Left kidney (tissue), 2 donors: ENCODE measurements around the gene OPN1MW3. TPM values are rescaled to one million over a fixed set of nuclear protein-coding genes. Genes with fewer than 3 reads are reported as not detected.
A peak's percentile ranks its signal among the peaks of the same experiment; 100 is the strongest.
"Not testable (repeated sequence)": the region's sequence is repeated elsewhere in the genome, so short reads cannot be mapped to it uniquely, and the experiment has no call there.

Experiments used
- DNase-seq: peaks from one replicate; pipeline ENCODE4 v3.0.0-alpha.2; 2013
- polyA plus RNA-seq: library from polyadenylated mRNA; unstranded; fragments of 120-200 nt; gene quantifications from one replicate; pipeline ENCODE4 v1.2.1, GENCODE V29; 2013; ENCODE audit not compliant: insufficient read length

The OPN1MW3 gene
- polyA plus RNA-seq, 1 donor, result not detected

DNA sequence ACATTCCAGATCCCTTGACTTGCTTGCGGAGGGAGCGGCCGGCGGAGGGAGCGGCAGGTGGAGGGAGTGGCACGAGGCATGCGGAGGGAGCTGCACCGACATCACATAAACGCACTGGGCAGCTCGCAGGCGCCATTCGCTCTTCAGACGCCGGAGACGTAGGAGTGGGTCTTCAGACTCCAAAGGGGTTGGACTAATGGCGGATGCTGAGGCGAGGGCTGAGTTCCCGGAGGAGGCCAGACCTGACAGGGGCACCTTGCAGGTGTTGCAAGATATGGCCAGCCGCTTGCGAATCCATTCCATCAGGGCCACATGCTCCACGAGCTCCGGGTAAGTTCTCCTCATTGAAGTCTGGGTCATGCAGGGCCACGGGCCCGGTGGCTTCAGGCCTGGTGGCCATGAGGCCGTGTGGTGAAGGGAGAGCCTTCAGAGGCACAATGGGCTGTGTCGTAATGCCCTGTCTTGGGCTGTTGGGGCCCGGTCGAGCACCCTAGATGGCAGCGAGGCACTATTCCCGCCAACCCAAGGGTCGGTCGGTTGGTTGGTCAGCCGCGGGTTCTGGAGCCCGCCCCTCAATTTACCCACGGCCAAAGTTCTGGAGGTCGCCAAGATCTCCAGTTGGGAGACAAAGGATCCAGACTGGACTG lies 38.4 kb downstream of the OPN1MW3 start, which contains the start of gene TKTL1:
Gene TKTL1 (plus strand): TSS at position 132 of the 647 bp plus-strand sequence. CDS start 65 bp downstream, at position 197.
- no peak for DNase-seq

DNA sequence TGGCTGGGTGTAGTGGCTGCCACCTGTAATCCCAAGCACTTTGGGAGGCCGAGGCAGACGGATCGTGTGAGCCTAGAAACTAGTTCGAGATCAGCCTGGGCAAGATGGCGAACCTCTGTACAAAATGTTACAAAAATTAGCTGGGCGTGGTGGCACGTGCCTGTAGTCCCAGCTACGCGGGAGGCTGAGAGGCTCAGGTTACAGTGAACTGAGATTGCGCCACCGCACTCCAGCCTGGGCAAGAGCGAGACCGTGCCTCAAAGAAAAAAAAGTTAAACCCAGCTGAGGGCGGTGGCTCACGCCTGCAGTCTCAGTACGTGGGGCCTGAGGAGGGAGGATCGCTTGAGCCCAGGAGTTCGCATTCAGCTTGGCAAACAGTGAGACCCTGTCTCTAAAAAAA lies 39.3 kb downstream of the OPN1MW3 start:
- DNase-seq, result no peak

DNA sequence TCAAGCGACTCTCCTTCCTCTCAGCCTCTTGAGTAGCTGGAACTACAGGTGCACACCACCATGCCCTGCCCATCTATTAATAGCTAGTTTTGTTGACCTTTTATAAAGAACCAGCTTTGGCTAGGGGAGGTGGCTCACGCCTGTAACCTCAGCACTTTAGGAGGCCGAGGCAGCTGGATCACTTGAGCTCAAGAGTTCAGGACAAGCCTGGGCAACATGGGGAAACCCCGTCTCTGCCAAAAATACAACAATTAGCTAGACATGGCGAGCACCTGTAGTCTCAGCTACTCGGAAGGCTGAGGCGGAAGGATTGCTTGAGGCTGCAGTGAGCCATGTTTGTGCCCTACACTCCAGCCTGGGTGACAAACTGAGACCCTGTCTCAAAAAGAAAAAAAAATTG lies 40.9 kb downstream of the OPN1MW3 start:
- DNase-seq, result no peak

DNA sequence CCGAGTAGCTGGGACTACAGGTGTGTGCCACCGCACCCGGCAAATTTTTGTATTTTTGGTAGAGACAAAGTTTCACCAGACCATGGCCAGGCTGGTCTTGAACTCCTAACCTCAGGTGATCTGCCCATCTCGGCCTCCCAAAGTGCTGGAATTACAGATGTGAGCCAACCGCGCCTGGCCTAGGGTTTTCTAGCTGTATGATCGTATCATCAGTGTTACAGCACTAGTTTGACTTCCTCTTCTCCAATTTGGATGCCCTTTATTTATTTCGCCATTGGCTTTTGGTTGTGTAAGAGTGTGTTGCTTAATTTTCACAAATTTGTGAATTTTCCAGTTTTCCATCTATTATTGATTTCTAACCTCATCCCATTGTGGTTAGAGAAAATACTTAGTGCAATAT lies 43.4 kb downstream of the OPN1MW3 start:
- no peak for DNase-seq

DNA sequence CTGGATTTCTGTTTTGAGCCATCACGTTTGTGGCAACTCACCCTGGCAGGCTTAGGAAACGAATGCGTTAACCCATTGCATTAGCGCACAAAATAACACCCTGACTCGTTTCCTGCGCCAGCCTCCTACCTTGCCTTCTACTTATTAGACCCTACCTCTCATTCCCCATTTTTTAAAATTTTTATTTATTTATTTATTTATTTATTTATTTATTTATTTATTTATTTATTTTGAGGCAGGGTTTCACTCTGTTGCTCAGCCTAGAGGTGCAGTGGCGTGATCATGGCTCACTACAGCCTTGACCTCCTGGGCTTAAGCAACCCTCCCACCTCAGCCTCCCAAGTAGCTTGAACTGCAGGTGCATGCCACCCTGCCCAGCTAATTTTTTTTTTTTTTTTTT lies 45.6 kb downstream of the OPN1MW3 start:
- not testable (repeated sequence) for DNase-seq

DNA sequence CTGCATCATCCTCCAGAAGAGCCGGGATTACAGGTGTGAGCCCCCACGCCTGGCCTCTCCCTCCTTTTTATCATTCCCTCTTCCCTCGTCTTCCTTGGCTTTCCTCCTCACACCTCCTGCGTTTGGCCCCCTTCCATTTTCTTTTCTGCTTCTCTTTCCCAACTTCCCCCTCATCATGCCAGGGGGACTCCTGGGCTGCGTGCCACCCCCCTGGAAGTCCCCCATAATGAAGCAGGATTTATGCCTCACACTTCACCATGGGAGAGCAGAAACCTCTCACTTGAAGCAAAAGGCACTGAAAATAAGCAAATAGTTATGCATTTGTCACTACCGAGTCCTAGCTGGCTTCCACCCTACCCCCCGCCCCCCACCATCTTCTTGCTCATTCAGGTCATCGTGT lies 46.1 kb downstream of the OPN1MW3 start:
- DNase-seq, result no peak

DNA sequence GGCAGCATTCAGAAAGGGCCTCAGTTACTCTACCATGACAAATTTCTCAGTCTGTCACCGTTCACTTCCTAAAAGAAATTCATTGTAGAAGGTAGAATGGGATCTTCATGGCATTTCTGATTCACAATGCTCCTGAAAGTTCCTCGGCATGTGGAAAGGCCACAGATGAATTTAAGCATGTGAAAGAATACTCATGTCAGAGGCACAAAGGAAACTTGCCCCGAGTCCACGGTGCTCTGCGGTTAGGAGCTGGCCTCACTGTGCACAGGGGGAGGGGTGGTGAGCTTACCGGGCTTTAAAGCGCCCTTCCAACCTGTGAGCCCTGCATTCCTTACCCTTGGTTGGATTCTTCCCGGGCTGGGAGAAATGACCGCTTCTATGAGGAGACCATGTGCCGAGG lies 47.5 kb downstream of the OPN1MW3 start:
- DNase-seq, result no peak

DNA sequence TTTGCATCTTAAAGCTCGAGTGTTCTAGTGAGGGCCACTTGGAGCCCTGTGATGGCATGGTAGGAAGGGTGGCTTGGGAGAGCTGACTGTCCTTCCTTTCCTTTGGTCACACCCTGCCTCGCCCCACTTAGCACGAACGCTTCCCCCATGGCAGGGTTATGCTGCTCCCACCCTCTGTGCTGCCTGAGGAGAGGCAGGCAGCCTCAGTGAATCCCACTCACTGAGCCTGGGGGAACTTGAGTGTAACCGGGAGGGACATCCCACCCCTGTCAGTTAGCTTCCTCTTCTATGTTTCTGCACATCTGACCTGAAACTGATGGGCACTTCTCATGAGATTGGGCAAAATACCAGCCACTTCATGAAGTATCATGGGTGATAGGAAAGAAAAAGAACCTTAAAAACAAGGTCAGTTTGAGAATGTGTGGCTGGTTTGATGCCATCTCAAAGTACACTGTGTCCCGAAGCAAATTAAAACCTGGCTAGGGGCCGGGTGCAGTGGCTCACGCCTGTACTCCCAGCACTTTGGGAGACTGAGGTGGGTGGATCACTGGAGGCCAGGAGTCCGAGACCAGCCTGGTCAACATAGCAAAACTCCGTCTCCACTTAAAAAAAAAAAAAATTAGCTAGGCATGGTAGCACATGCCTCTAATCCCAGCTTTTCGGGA lies 48.3 kb downstream of the OPN1MW3 start:
- no peak for DNase-seq

DNA sequence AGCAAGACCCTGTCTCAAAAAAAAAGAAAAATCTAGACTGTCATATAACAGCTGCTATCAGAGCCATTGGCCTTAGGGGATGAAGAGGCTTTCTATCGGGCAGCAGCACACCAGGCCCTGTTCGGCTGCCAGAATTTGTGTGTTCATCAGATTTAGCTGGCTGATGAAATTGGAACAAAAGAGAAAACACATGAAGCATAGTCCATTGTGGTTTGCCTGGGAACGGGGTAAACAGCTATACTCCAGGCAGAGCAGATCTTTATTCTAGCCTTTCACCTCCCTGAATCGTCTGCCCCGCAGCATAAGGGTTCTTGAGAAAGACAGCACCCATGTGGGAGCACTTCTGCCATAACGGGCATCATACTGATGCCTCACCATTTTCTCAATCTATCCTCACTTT lies 49.8 kb downstream of the OPN1MW3 start:
- DNase-seq, result no peak

DNA sequence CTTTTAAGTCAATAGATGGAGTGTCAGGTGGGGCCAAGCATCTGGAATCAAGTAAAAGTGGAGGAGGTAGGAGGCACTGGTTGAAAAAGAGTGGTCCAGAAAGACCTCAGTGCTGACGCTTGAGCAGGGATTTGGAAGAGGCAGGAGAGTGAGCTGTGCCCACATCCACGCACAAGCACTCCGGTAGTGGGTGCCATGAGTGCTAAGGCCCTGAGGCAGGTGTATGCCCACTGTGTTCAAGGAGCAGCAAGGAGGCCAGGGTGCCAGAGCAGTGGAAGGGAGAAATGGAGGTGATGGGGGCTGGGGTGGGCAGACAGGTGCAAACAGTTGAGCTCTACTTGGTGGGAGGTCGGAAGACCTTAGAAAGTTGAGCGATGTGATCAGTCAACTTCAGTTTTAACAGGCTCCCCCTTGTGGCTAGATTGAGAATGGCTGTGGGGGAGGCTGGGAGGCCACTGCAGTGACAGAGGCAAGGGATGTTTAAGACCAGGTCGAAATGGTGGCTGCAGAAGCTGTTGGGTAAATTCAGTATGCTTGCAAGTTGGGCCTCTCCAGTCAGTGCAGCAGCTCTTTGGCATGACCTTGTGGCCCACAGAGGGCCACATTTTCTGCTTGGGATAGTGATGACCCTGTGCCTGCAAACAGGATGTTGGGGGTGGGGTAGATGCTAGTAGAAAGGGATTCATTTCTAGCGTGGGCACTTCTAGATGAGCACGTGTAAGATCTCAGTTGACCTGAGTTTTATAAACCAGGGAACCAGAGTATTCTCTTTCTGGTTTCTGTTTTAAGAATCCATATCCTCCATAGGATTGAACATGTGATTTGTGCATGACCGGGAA lies 50.9 kb downstream of the OPN1MW3 start:
- DNase-seq, result peak; percentile 28

DNA sequence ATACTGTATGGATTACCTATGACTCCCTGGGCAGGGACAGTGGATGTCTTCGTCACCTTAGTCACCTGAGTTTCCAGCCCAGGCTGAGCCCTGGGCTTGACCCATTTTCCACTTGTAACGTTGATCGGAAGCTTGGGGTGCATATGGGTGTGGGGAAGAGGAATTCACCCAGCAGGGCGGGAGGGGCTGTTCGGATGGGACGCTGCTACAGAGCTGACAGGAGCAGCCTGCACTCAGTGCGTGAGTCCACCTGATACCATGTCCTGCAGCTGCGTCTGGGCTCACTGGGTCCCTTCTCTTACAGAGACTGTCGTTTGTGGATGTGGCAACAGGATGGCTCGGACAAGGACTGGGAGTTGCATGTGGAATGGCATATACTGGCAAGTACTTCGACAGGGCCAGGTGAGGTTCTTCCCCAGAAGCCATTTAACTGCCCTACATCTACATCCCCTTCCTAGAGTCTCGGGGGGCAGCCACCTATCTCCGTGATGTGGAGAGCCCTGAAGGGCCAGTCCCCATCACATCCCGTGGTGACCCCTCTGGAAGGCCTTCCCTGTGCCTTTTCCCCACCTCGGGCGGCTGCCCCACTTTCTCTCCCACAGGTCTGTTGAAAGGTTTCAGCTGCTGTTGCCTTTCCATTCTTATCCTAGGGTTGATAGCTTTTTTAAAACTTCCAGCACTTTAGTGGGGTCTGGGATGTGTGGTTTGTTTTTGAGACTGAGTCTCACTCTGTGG lies 51.8 kb downstream of the OPN1MW3 start:
- no peak for DNase-seq

DNA sequence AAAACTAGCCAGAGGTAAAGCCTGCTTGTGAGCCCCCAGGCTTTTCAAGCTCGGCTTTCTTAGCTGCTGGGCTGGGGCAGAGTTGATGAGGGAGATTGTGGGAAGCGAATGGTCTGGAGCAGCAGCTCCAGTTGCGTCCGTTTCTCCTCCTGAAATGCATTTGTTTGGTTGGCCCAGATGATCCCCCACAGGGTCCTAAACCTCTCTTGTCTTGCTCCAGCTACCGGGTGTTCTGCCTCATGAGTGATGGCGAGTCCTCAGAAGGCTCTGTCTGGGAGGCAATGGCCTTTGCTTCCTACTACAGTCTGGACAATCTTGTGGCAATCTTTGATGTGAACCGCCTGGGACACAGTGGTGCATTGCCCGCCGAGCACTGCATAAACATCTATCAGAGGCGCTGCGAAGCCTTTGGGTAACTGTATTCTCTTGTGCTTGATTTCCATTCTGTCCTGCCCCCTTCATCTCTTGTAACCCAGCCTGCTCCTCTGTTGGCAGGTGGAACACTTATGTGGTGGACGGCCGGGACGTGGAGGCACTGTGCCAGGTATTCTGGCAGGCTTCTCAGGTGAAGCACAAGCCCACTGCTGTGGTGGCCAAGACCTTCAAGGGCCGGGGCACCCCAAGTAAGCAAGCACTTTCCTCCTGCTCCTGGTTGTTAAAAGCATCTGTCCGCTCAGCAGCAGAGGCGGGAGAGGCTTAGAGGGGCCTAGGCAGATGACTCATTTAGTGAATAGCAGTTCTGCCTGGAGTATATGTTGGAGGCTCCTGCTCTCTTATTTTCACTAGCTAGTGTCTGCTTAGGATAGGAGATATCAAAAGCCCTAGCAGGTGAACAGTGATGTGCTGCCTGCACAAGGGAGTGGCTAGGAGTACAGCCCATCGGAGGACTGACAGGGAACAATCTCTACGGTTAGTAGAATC lies 53.5 kb downstream of the OPN1MW3 start:
- DNase-seq, result no peak

DNA sequence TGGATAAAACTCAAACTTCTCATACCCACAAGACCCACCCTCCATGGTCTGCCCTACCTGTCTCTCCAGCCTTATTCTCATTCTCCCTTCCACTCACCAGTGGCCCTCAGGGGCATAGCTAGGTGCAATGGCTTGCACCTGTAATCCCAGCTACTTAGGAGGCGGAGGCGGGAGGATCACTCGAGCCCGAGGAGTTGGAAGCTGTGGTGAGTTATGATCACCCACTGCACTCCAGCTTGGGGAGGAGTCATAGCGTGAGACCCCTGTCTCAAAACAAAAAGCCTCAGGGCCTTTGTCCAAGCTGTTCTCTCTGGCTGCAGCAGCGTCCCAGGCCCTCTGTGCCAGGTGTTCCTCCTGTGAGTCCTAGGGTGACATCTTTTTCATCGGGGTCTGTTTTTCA lies 54.7 kb downstream of the OPN1MW3 start:
- no peak for DNase-seq

DNA sequence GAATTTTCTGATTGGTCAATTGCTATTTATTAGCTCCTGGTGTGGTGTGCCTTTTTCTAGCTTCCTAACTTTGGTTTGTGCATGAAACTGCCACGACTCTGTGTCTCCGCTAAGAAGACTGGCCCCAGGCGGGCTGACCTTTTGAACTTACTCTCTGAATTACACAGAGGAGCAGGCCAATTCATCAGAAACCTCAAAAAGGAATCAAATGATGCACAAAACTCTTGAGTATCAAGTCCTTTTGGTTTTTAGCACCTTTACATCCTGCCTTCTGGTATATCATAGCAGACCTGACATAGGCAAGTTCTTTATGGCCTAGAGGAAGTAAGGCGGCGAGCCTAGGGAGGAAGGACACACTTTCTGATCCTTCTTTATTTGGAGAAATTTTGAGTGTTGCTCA lies 55.8 kb downstream of the OPN1MW3 start:
- no peak for DNase-seq

DNA sequence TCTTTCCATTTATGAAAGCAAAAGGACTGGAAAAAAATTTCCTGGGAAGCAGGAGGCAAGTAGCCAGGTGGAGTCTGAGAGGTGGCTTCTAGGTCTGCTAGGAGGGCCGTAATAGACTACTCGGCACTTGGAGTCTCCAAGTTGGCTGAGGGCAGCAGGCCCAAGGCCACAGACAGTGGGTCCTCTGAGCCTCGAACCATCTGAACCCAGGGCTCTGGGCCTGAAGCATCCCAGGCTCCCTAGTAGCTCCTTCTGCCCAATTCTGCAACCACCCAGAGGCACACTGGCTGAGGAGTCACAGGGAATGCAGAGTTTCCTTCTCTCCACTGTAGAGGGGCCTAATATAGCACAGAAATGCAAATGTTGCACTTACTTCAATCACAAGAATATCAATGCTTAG lies 58.0 kb downstream of the OPN1MW3 start:
- DNase-seq, result no peak

DNA sequence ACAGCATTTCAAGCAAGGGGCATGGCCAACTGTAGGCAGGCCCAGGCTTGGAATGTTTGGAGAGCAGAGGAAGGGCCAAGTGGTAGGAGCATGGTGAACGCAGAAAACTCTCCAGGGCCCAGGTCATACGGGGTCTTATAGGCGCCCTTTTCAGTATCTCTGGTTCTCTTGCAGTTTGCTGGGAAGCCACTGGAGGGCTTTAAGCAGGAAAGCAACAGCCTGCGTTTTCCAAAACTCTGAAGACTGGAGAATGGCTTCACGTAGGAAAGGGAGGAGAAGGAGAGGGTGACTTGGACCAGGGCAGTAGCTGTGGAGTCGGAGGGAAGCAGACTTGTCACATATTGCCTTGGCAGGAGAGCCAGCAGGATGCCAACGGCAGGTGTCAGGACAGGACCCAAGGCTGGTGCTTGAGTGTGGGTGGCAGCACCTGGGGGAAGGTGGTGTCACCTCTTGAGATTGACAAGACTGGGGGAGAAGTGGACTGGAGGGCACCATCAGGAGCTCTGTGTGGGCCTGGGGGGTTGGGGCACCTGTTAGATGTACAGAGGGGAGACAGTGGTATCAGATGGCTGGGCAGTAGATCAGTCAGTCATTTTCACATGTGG lies 60.1 kb downstream of the OPN1MW3 start:
- no peak for DNase-seq

DNA sequence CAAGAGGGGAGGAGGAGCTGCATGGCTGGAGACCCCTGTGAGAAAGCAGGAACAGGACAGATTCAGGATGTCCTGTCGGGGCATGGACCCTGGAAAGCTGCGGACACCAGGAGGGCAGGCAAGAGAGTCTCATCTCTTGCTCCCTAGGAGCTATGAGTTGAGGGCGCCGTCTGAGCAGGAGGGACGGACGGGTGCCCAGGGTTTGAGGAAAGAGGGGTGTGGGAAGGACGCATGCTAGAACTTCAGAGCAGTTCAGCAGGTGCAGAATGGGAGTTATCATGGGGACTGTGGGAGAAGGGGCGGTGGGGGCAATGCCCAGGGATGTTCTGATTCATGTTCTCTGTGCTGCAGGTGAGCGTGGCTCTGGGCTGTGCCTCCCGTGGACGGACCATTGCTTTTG lies 63.0 kb downstream of the OPN1MW3 start:
- no peak for DNase-seq
